HG03039 (cell line): ENCODE measurements around the gene ATP6V0B.

Experiments
- ATAC-seq: cut with Tn5 transposase; IDR thresholded peaks from one replicate; pipeline ENCODE4 v1.9.1; 2021; ENCODE audit warnings: mild to moderate bottlenecking, moderate library complexity; ENCODE audit not compliant: unreplicated experiment

The ATP6V0B gene

GRCh38 chr1:44024903-44025525 lies 50.3 kb downstream of the ATP6V0B start:
- no peak for ATAC-seq

GRCh38 chr1:44025816-44026215 lies 51.1 kb downstream of the ATP6V0B start:
- no peak for ATAC-seq

DNA sequence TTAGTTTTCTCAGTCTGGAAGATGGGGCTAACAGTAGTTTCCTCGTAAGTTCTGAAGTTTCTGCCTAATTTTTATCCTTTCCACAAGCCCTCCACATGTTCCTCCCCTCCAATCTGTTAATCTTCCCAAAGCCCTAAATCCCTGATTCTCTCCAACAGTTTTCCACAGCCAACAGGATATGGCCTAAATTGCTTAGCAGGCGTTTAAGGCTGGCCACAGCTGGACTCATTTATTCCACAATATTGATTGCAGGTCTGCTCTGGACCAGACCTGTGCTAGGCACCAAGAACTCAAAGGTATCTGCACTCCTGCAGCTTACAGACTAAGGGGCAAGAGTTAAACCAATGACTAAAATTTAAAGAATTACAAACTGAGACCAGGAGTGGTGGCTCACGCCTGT lies 52.6 kb downstream of the ATP6V0B start:
- no peak for ATAC-seq
